HG02840 (cell line): ENCODE measurements around the gene ZNF746.
A peak's percentile ranks its signal among the peaks of the same experiment; 100 is the strongest.
"Not testable (repeated sequence)": the region's sequence is repeated elsewhere in the genome, so short reads cannot be mapped to it uniquely, and the experiment has no call there.

ENCODE experiments used
- ATAC-seq: cut with Tn5 transposase; IDR thresholded peaks from one replicate; pipeline ENCODE4 v1.9.1; 2021; ENCODE audit warnings: mild to moderate bottlenecking, moderate library complexity, moderate number of reproducible peaks; ENCODE audit not compliant: unreplicated experiment, low FRiP score

Gene ZNF746

DNA sequence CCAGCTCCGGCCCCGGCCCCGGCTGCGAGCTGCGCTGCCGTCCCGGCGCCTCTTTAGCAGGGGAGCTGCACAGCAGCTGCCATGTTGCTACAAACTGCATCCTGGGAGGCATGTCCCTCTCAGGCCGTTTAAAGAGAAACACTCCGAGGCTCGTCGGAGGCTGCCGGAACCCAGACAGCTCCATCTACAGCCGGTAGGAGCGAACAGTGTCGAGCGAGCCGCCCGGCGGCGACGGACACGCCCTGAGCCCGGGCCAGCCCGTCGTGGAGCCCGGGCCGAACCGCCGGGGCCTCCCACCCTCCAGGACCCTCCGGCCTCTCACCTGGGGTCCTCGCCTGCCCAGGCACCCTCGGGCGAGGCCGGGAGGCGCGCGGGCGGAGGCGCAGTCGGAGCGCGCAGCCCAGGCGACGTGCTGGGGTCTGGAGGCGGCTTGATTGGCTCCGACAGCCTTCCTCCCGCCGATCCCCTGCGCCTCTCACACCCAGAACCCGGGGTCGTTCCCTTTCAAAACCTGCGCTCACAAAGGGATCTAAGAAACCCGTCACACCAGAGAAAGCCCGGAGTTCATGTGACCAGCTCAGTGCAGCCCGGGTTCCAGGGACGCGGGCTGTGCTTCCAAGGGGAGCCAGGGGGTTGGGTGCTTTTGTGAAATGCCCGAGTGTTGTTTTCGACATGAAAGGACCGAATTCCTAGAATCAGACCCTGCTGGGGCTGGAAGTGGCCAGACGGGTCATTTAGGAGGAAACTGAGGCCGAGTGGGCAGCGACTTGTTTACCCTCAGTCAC is 36.9 kb downstream of the ZNF746 start, which contains the start of gene ZNF777:
TSS of gene ZNF777 (minus strand) at position 570 of the 785 bp plus-strand sequence. CDS start 5,040 bp downstream, outside the sequence.
- peak; percentile 94 for ATAC-seq

DNA sequence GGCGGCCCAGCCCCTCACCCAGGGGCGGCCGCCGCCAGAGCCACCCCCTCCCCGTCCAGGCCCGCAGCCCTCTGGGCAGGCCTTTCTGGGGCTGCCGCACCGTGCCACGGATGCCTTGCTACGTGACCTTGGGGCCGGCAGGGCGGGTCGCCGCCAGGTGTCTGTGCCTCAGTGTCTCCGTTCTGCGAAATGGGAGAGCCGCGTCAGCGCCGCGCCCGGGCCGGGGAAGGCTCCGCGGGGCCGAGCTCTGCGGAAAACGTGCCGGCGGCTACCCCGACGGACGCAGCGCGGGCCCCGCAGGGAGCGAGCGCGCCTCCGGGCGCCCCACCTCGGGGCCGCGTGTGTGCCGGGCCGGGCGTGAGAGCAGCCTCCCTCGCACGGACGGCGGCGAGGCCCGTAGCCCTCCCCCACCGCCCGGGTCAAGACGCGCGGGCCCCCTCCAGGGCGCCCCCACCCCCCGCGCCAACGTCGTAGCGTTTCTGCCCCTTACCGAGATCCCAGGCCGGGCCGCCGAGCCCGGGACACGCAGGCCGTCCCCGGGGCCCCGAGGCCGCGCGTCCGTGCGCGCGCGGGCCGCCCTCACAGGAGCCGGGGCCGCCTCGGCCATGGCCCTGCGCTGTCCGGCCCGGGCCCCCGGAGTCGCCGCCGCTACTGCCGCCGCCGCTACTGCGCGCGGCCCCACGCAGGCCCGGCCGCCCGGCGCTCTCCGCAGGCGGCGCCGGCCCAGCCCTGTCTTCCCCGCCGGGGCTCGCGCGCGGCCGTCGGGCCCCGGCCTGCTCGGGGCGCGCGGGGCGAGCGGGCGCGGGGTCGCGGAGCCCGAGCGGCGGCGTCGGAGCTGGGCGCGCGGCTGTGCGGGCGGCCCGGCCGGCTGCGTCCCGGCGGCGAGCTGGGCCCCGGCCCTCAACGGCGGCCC is 37.8 kb downstream of the ZNF746 start:
- ATAC-seq = peak; percentile 32

GRCh38 chr7:149459201-149459539 is 38.4 kb downstream of the ZNF746 start:
- ATAC-seq = no peak

DNA sequence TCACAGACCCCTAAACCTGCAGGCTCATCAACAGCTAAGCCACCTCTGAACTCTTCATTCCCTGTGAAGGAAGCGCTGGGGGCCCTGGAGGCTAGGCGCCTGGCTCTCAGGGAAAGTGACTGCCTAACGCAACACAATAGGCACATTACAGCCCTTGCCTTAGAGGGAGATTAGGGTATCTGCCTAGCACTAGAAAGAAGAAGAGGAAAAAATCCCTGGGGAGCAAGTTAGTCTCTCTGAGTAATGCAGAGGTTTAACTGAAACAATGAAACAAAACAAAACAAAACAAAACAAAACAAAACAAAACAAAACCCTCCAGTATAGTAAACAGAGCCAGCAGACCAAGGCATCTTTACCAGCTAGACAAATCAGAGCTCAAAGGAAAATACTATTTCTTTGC is 39.4 kb downstream of the ZNF746 start:
- no peak for ATAC-seq

GRCh38 chr7:149457766-149458165 is 39.8 kb downstream of the ZNF746 start:
- no peak for ATAC-seq

GRCh38 chr7:149456506-149457421 is 40.8 kb downstream of the ZNF746 start:
- ATAC-seq = no peak

DNA sequence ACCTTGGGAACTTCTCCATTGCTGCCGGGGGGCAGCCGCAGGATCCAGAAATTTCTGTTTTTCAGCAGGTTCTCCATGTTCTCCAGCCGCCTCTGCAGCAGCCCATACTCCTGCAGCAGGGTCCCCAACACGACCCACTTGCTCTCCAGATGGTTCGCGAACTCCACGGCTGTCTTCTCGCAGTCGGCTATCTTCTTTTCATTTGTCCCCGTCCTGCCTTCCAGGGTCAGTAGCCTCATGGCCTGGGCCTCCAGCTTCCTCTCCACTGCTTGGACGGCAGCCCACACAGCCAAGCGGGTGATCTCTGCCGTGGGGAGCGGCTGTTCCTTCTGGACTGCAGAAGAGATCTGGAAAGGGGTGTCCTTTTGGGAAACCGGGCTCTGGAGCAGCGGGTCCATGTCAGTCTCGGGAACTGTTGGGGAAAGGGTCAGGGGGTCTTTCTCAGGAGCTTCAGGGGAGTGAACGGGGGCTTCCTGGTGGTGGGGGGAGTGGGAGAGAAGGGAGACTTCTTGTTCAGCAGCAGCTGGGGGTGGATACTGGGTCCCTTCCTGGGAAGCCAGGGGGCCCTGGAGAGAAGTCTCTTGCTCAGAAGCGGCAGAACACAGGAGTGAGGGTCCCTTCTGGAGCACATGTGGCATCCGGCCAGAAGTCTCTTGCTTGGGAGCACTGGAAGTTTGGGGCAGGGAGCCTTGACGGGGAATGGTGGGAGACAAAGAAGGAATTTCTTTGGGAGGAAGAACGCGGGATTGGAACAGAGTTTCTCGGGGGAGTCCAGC is 42.2 kb downstream of the ZNF746 start:
- no peak for ATAC-seq

- ATAC-seq = no peak
Observed at GRCh38 chr7:149454750-149455149, 42.9 kb downstream of the ZNF746 start.

DNA sequence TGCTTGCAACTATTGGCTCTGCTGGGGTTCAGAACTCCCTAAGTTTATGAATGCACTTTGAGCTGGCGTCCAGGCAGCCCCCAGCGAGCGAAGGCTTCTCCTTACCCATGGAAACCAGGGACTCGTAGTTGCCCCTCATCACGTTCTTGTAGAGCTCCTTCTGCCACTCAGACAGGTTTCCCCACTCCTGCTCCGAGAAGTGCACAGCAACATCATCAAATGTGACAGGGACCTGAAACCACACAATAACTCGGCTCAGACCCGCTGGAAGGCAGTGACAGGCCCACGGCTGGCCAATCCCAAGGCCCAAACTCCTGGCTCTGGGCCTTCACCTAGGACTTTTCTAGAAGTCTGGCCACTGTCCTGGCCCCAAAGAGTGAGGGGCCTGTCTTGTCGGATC is 43.6 kb downstream of the ZNF746 start:
- ATAC-seq = no peak

GRCh38 chr7:149450821-149451220 is 46.8 kb downstream of the ZNF746 start:
- ATAC-seq = no peak

- no peak for ATAC-seq
Observed at GRCh38 chr7:149449897-149450296, 47.7 kb downstream of the ZNF746 start.

GRCh38 chr7:149448961-149449360 is 48.6 kb downstream of the ZNF746 start:
- no peak for ATAC-seq

- not testable (repeated sequence) for ATAC-seq
Observed at GRCh38 chr7:149446026-149446425, 51.6 kb downstream of the ZNF746 start.

DNA sequence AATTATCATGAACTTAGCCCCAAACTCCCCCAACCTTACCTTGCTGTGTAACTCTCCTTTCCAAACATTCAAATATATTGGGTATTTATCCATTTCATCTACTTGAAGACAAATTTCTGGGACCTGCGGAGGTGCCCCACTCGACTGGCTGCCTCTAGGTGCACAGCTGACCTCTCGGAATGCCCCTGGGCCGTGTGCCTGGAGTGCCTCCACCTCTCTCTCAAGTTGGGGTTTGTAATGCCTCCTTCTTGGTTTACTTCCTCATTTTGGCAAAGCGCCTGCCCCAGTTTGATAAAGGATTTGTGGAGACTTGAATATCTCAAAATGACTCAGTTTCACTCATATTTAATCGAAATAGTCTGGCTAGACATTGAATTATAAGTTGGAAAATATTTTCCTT is 53.3 kb downstream of the ZNF746 start:
- no peak for ATAC-seq

DNA sequence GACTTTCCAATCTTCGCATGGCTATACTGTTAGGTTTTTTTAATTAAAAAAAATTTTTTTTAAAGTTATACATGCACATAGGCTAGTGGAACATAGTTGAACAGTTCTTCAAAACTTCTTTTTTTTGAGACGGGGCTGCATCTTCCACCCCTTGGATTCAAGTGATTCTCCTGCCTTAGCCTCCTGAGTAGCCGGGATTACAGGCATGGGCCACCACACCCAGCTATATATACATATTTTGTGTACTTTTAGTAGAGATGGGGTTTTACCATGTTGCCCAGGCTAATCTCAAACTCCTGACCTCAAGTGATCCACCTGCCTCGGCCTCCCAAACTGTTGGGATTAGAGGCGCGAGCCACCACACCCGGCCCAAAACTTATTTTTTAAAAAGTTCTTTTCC is 54.1 kb downstream of the ZNF746 start:
- ATAC-seq = no peak

- ATAC-seq = no peak
Observed at GRCh38 chr7:149442924-149443323, 54.7 kb downstream of the ZNF746 start.

GRCh38 chr7:149440222-149440621 is 57.4 kb downstream of the ZNF746 start:
- no peak for ATAC-seq

- ATAC-seq = no peak
Observed at GRCh38 chr7:149436358-149436757, 61.3 kb downstream of the ZNF746 start.

GRCh38 chr7:149433124-149433523 is 64.5 kb downstream of the ZNF746 start:
- no peak for ATAC-seq
